HepG2 (cell line): Measurements from ENCODE around the gene GBA2. TPM values are rescaled to one million over a fixed set of nuclear protein-coding genes. Genes with fewer than 3 reads are reported as not detected.

Experiments used
- ARHGAP35 ChIP-seq: sonication (generic); formaldehyde crosslinking; IDR thresholded peaks from 2 replicates; pipeline ENCODE4 v1.9.0; 2022; ENCODE audit warnings: mild to moderate bottlenecking, inconsistent platforms, moderate library complexity, missing genetic modification reagents, borderline replicate concordance
- HCFC1 ChIP-seq: fragments of 150-350 bp; IDR thresholded peaks from 2 replicates; pipeline ENCODE4 v1.6.1; 2014; ENCODE audit warnings: low read depth, low read length
- MEF2D ChIP-seq: sonication (generic); formaldehyde crosslinking; IDR thresholded peaks from 2 replicates; pipeline ENCODE4 v1.5.1; 2020; ENCODE audit warnings: mild to moderate bottlenecking, missing genetic modification reagents
- PHF8 ChIP-seq: sonication (generic); formaldehyde crosslinking; IDR thresholded peaks from 2 replicates; pipeline ENCODE4 v1.5.0; 2020; ENCODE audit warnings: missing genetic modification reagents
- POLR2AphosphoS2 ChIP-seq: IDR thresholded peaks from 2 replicates; pipeline ENCODE4 v1.6.1; 2011; ENCODE audit warnings: low read depth, low read length, improper control_type of control experiment
- RBM39 ChIP-seq: fragments of 200-400 bp; formaldehyde crosslinking; IDR thresholded peaks from one replicate; pipeline ENCODE4 v1.6.1; 2018; ENCODE audit warnings: antibody characterized with exemption, mild to moderate bottlenecking, low read depth, low read length; ENCODE audit not compliant: poor library complexity, severe bottlenecking
- SIN3B ChIP-seq: fragments of 150-350 bp; IDR thresholded peaks from 2 replicates; pipeline ENCODE4 v1.6.1; 2014; ENCODE audit warnings: low read length
- SOX5 ChIP-seq: IDR thresholded peaks from 2 replicates; pipeline ENCODE4 v1.6.1; 2016; ENCODE audit warnings: borderline replicate concordance
- TCF12 ChIP-seq, 2 experiments: fragments of 450-650 bp in 1 of 2; sonication (generic) in 1 of 2; formaldehyde crosslinking in 1 of 2; IDR thresholded peaks; 2 replicates each; pipeline versions ENCODE4 v1.6.1 to v1.8.0; 2017 to 2022; ENCODE audit warnings: antibody characterized with exemption in 1 of 2, mild to moderate bottlenecking in 1 of 2, missing genetic modification reagents in 1 of 2, moderate library complexity in 1 of 2
- XRCC5 ChIP-seq: fragments of 200-400 bp; formaldehyde crosslinking; optimal IDR thresholded peaks from 2 replicates; pipeline ENCODE3; 2017; ENCODE audit warnings: mild to moderate bottlenecking, low read length
- YEATS4 ChIP-seq: sonication (generic); formaldehyde crosslinking; IDR thresholded peaks from 2 replicates; pipeline ENCODE4 v1.4.0; 2020; ENCODE audit warnings: missing genetic modification reagents, borderline replicate concordance
- ZBTB8A ChIP-seq: sonication (generic); formaldehyde crosslinking; IDR thresholded peaks from 2 replicates; pipeline ENCODE4 v1.4.0; 2020; ENCODE audit warnings: mild to moderate bottlenecking, low read depth, missing genetic modification reagents, borderline replicate concordance
- ZFP41 ChIP-seq: sonication (generic); formaldehyde crosslinking; IDR thresholded peaks from 2 replicates; pipeline ENCODE4 v1.4.0; 2020; ENCODE audit warnings: mild to moderate bottlenecking, missing genetic modification reagents, borderline replicate concordance
- ZNF225 ChIP-seq: sonication (generic); formaldehyde crosslinking; IDR thresholded peaks from 2 replicates; pipeline ENCODE4 v1.4.0; 2020; ENCODE audit warnings: mild to moderate bottlenecking, missing genetic modification reagents
- ZNF781 ChIP-seq: sonication (generic); formaldehyde crosslinking; IDR thresholded peaks from 2 replicates; pipeline ENCODE4 v1.5.1; 2020; ENCODE audit warnings: borderline replicate concordance, mild to moderate bottlenecking, missing genetic modification reagents; ENCODE audit errors: not compliant biosample characterization
- ZNF878 ChIP-seq: sonication (generic); formaldehyde crosslinking; IDR thresholded peaks from 2 replicates; pipeline ENCODE4 v1.8.1; 2023; ENCODE audit warnings: mild to moderate bottlenecking, missing genetic modification reagents, moderate library complexity
- polyA plus RNA-seq, 8 experiments: library from polyadenylated mRNA; depleted of rRNA in 3 of 8; stranded (reverse) in 7 of 8; unstranded in 1 of 8; fragments of >200 nt; fragmentation: Illumina TruSeq in 4 of 8; extraction: Trizol in 4 of 8; gene quantifications; 2 replicates each; pipeline versions ENCODE4 v1.2.1 to v1.2.3, GENCODE V29; 2011 to 2016; ENCODE audit warnings: low read depth in 4 of 8, missing spikeins in 1 of 8, mixed read lengths in 1 of 8; ENCODE audit not compliant: insufficient read depth in 1 of 8
- total RNA-seq, 5 experiments: library from RNA; depleted of rRNA; stranded (reverse); fragments of >200 nt; fragmentation: Illumina TruSeq; extraction: Trizol; gene quantifications; 2 replicates each; pipeline ENCODE4 v1.2.3, GENCODE V29; 2016; ENCODE audit warnings: low read depth in 1 of 5
- TF ChIP-seq, protein P1 (sequence below): fragments of 450-650 bp; IDR thresholded peaks from 2 replicates; pipeline ENCODE4 v1.6.1; 2017; ENCODE audit warnings: mild to moderate bottlenecking
- TF ChIP-seq, protein P2 (sequence below): sonication (generic); formaldehyde crosslinking; IDR thresholded peaks from 2 replicates; pipeline ENCODE4 v1.5.0; 2020; ENCODE audit warnings: mild to moderate bottlenecking, missing genetic modification reagents
- TF ChIP-seq, protein P3 (sequence below): sonication (generic); formaldehyde crosslinking; IDR thresholded peaks from 2 replicates; pipeline ENCODE4 v1.4.0; 2020; ENCODE audit warnings: missing genetic modification reagents
- TF ChIP-seq, protein P4 (sequence below): sonication (generic); formaldehyde crosslinking; IDR thresholded peaks from 2 replicates; pipeline ENCODE4 v1.5.0; 2020; ENCODE audit warnings: mild to moderate bottlenecking, missing genetic modification reagents, moderate library complexity

GBA2 gene
- total and polyA plus RNA-seq, 2 of the 13 experiments (the other 11 are each of a cell fraction or from before 2014, with no cell fraction given): 37.5 to 86.1 TPM

DNA sequence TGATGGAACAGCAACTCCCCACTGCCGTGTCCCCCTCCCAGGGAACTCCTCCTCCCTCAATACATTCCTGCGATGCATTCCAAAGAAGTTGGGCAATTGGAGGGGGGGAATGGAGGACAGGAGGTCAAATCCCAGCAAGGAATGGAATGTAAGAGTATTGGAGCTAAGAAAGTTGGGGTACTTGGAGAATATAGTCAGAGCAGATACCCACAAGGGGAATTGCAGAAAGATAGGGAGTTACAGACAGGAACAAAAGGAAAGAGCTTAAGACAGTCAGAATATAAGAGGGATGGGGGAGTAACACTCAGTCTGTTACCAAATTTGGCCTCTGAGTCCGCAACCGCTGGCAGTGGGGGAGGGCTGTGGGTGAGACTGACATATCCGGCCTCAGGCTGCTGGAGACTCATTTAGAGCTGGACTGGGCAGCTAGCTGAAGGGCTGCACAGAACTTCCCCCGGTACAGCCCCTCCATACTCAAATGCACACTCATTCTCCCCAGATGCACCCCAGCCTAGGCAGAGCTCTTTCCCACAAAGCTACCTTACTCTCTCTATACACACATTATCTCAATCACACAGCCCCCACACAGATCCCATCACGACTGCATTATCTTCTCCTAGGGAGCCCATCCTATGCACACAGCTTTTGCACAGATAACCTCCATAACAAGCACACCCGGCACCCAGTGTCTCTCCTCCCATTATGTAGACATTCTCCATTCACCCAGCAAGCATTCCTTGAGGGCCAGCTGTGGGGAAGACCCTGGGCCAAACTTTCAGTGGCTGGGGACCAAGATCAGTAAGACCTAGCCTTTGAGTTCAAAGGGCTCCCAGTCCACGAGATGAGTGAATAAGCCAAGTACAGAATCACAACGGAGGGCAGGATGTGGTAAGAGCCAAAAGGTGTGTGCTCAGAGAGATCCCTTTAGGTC lies 20.7 kb downstream of the GBA2 start (continued):
- TF ChIP-seq, protein P1, sequence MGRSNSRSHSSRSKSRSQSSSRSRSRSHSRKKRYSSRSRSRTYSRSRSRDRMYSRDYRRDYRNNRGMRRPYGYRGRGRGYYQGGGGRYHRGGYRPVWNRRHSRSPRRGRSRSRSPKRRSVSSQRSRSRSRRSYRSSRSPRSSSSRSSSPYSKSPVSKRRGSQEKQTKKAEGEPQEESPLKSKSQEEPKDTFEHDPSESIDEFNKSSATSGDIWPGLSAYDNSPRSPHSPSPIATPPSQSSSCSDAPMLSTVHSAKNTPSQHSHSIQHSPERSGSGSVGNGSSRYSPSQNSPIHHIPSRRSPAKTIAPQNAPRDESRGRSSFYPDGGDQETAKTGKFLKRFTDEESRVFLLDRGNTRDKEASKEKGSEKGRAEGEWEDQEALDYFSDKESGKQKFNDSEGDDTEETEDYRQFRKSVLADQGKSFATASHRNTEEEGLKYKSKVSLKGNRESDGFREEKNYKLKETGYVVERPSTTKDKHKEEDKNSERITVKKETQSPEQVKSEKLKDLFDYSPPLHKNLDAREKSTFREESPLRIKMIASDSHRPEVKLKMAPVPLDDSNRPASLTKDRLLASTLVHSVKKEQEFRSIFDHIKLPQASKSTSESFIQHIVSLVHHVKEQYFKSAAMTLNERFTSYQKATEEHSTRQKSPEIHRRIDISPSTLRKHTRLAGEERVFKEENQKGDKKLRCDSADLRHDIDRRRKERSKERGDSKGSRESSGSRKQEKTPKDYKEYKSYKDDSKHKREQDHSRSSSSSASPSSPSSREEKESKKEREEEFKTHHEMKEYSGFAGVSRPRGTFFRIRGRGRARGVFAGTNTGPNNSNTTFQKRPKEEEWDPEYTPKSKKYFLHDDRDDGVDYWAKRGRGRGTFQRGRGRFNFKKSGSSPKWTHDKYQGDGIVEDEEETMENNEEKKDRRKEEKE: no peak
- no peak for TF ChIP-seq YEATS4 (CRISPR knock-in tag)
- no peak for TF ChIP-seq POLR2AphosphoS2
- TF ChIP-seq ZNF781 (CRISPR knock-in tag): no peak
- TF ChIP-seq, protein P2, sequence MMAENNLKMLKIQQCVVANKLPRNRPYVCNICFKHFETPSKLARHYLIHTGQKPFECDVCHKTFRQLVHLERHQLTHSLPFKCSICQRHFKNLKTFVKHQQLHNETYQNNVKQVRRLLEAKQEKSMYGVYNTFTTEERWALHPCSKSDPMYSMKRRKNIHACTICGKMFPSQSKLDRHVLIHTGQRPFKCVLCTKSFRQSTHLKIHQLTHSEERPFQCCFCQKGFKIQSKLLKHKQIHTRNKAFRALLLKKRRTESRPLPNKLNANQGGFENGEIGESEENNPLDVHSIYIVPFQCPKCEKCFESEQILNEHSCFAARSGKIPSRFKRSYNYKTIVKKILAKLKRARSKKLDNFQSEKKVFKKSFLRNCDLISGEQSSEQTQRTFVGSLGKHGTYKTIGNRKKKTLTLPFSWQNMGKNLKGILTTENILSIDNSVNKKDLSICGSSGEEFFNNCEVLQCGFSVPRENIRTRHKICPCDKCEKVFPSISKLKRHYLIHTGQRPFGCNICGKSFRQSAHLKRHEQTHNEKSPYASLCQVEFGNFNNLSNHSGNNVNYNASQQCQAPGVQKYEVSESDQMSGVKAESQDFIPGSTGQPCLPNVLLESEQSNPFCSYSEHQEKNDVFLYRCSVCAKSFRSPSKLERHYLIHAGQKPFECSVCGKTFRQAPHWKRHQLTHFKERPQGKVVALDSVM (CRISPR knock-in tag): 0 out of 2 replicates have a peak, but pooled peaks have one; percentile 42
- TF ChIP-seq XRCC5: peak; percentile 40
- TF ChIP-seq ZNF878: no peak
- TF ChIP-seq SIN3B: no peak
- TF ChIP-seq SOX5 (CRISPR knock-in tag): peak; percentile 66; the same call in 1 of the 2 replicates
- TF ChIP-seq ARHGAP35 (CRISPR knock-in tag): no peak
- TF ChIP-seq ZBTB8A (CRISPR knock-in tag): no peak
- no peak for TF ChIP-seq MEF2D (CRISPR knock-in tag)
- TF ChIP-seq ZNF225 (CRISPR knock-in tag): no peak
- TF ChIP-seq, protein P3, sequence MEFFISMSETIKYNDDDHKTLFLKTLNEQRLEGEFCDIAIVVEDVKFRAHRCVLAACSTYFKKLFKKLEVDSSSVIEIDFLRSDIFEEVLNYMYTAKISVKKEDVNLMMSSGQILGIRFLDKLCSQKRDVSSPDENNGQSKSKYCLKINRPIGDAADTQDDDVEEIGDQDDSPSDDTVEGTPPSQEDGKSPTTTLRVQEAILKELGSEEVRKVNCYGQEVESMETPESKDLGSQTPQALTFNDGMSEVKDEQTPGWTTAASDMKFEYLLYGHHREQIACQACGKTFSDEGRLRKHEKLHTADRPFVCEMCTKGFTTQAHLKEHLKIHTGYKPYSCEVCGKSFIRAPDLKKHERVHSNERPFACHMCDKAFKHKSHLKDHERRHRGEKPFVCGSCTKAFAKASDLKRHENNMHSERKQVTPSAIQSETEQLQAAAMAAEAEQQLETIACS (CRISPR knock-in tag): no peak
- TF ChIP-seq HCFC1: no peak
- TF ChIP-seq, protein P4, sequence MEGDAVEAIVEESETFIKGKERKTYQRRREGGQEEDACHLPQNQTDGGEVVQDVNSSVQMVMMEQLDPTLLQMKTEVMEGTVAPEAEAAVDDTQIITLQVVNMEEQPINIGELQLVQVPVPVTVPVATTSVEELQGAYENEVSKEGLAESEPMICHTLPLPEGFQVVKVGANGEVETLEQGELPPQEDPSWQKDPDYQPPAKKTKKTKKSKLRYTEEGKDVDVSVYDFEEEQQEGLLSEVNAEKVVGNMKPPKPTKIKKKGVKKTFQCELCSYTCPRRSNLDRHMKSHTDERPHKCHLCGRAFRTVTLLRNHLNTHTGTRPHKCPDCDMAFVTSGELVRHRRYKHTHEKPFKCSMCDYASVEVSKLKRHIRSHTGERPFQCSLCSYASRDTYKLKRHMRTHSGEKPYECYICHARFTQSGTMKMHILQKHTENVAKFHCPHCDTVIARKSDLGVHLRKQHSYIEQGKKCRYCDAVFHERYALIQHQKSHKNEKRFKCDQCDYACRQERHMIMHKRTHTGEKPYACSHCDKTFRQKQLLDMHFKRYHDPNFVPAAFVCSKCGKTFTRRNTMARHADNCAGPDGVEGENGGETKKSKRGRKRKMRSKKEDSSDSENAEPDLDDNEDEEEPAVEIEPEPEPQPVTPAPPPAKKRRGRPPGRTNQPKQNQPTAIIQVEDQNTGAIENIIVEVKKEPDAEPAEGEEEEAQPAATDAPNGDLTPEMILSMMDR (CRISPR knock-in tag): no peak
- no peak for TF ChIP-seq ZFP41 (CRISPR knock-in tag)
- no peak for TF ChIP-seq TCF12 (IDR thresholded peaks at IDR 0.05)
- no peak for TF ChIP-seq TCF12 (CRISPR knock-in tag; IDR thresholded peaks at IDR 0.05)
- TF ChIP-seq RBM39: no peak
- TF ChIP-seq PHF8 (CRISPR knock-in tag): no peak
